Natural killer cell treated with Interleukin-12 subunit alpha and Interleukin-12 subunit beta and Interleukin-15 and Interleukin-18, amount 100 ng/mL, for 72 hours (primary cell): Measurements from ENCODE around the gene INMT. TPM values are rescaled to one million over a fixed set of nuclear protein-coding genes. Genes with fewer than 3 reads are reported as not detected.

ENCODE experiments used
- ATAC-seq, 2 donors: fragments of 150-1000 bp; cut with Tn5 transposase in 1 of 2; sonication (Bioruptor Pico), chemical (Tn5 transposase) in 1 of 2; 2 replicates each; pipeline ENCODE4 v1.10.0; 2021
- DNase-seq: peaks from one replicate; pipeline ENCODE4 v3.0.0; 2022; ENCODE audit warnings: low spot score
- H3K27ac Mint-ChIP-seq, 2 donors: 1 replicate in 1 of 2; 2 replicates in 1 of 2; pipeline ENCODE4 v1.8.0; 2022; ENCODE audit warnings: mixed read lengths in 2 of 2, mild to moderate bottlenecking in 1 of 2, moderate library complexity in 1 of 2
- H3K27me3 Mint-ChIP-seq, 2 donors: 1 replicate in 1 of 2; 2 replicates in 1 of 2; pipeline ENCODE4 v1.8.0; 2022; ENCODE audit warnings: mixed read lengths in 2 of 2
- H3K36me3 Mint-ChIP-seq: one replicate; pipeline ENCODE4 v1.8.0; 2022; ENCODE audit warnings: mixed read lengths
- H3K4me1 Mint-ChIP-seq, 2 donors: 1 replicate in 1 of 2; 2 replicates in 1 of 2; pipeline ENCODE4 v1.8.0; 2022; ENCODE audit warnings: low read depth in 2 of 2, mixed read lengths in 2 of 2, mild to moderate bottlenecking in 1 of 2
- H3K4me3 Mint-ChIP-seq: one replicate; pipeline ENCODE4 v1.8.0; 2022; ENCODE audit warnings: mixed read lengths
- H3K9me3 Mint-ChIP-seq: 2 replicates; pipeline ENCODE4 v1.8.0; 2022; ENCODE audit warnings: mixed read lengths
- total RNA-seq, 2 donors: library from RNA; stranded (reverse); gene quantifications; one replicate each; pipeline ENCODE4 v1.2.3, GENCODE V29; 2022

The INMT gene
- total RNA-seq, 2 donors from 2014 or later = 0.33 TPM; not detected in 1

DNA sequence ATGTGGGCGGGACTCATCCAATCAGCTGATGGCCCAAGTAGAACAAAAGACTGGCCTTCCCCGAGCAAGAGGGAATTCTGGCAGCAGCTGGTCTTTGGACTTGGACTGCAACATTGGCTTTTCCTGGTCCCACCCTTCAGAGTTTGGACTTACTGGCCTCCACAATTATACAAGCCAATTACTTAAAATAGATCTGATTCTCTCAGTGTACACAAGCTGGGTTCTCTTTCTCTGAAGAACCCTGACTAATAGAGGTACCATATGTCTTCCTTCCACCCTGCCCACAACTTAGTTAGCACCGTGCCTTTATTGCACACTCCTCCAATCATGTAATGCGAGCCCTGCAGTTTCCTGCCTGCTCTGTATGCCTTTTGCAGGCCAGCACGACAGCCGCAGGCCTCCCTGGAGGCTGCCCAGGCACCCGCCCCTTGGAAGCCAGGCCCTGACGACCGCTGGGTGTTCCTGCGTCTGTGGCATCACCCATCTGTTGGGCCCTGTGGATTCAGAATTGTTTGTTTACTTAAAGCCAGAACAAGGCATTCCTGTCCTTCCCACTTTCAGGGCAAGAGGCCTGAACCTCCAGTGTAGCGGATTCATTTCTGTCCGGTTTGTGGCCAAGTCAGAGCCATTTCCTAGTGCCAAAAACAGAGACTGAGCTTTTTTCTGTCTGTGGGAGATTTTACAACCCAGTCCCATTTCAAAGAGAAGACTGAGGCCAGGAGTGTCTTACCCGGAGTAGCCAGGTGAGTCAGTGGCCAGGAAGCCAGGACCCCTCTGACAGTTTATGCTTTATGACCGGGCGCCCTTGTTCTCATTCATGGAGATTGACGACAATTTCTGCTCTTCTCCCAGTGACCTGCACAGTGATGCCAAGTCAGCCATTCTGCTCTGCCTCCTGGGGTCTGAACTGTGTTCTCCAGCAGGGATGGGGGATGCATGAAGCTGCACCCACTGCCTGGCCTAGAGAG, 968 bp upstream of the INMT start:
- H3K36me3 Mint-ChIP-seq = no peaks in the 10 kb centered on the region
- DNase-seq (no peak), ATAC-seq (no peak)
- H3K27me3 Mint-ChIP-seq = peaks cover 0 to 10% of the 10 kb centered on the region in 2 donors
- no peak overlapping the region for H3K4me3 Mint-ChIP-seq
- H3K27ac Mint-ChIP-seq = no peak overlapping the region
- H3K4me1 Mint-ChIP-seq = no peaks in the 10 kb centered on the region
- no peaks in the 10 kb centered on the region for H3K9me3 Mint-ChIP-seq

DNA sequence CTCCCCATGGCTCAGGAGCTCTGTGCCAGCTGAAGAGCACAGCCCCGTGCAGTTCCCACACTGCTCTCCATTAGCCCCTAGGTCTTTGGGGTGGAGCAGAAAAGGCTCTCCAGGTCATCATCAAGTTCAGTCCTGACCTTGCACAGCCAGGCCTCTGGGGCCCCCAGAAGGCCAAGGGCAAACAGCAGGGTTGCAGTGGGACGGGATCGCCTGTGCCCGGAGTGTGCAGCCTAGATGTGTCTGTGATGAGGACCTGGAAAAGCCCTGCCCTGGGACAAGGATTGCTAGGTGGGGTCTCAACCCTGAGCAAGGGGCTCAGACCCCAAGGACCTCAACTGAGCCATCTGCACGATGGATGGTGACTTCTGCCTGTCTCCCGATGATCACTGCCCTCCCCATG, 549 bp downstream of the INMT start:
- Mint-ChIP-seq H3K27me3 (peaks cover 3 to 10% of the 10 kb centered on the region in 2 donors), H3K27ac (no peak overlapping the region), H3K36me3 (no peaks in the 10 kb centered on the region), H3K4me1 (no peaks in the 10 kb centered on the region), H3K9me3 (no peaks in the 10 kb centered on the region), H3K4me3 (no peak overlapping the region)
- no peak for DNase-seq
- peak; percentile 7 to 15 for ATAC-seq

DNA sequence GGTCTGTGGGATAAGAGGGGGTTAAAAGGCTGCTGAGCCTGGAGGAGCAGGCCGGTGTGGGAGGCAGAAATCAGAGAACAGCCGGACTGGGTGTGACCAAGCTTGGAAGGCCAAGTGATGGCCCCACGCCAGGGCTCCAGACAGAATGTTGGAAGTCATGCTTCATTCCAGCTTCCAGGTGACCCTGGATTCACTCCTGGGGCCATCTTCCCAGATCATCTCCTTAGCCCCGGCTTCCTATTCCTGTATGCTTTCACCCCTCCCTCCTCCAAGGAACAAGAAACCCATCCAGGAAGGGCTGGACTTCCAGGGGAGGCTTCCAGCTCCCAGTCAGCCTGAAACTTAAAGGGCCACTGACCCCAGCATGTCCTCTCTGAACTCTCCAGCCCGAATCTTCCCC, 1.0 kb downstream of the INMT start:
- no peak overlapping the region for H3K4me3 Mint-ChIP-seq
- no peaks in the 10 kb centered on the region for H3K4me1 Mint-ChIP-seq
- H3K36me3 Mint-ChIP-seq = no peaks in the 10 kb centered on the region
- no peak for DNase-seq
- peaks cover 3 to 10% of the 10 kb centered on the region in 2 donors for H3K27me3 Mint-ChIP-seq
- H3K27ac Mint-ChIP-seq = no peak overlapping the region
- no peak for ATAC-seq
- no peaks in the 10 kb centered on the region for H3K9me3 Mint-ChIP-seq

GRCh38 chr7:30754315-30754877, 2.5 kb downstream of the INMT start:
- no peak for ATAC-seq
- Mint-ChIP-seq H3K4me3 (no peak overlapping the region), H3K9me3 (no peaks in the 10 kb centered on the region), H3K27me3 (peaks cover 3 to 13% of the 10 kb centered on the region in 2 donors), H3K27ac (no peak overlapping the region), H3K4me1 (no peaks in the 10 kb centered on the region), H3K36me3 (no peaks in the 10 kb centered on the region)
- DNase-seq = no peak

DNA sequence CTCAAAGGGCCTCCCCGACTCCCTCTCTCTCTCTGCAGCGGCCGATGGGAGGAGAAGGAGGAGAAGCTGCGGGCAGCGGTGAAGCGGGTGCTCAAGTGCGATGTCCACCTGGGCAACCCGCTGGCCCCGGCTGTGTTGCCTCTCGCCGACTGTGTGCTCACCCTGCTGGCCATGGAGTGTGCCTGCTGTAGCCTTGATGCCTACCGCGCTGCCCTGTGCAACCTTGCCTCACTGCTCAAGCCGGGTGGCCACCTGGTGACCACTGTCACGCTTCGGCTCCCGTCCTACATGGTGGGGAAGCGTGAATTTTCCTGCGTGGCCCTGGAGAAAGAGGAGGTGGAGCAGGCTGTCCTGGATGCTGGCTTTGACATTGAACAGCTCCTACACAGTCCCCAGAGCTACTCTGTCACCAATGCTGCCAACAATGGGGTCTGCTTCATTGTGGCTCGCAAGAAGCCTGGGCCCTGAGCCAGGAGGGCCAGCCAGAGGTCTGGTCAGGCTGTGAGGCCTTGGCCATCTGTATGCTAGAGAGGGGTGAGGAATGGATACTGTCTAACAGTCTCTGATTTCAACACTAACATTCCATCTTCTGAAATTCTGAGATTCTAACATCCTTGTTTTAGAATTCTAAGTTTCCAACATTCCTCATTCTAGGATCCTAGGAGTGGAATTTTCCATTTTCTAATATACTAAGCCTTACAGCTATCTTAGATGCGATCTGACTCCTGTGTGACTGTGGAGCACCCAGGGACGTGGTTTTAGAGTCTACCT, 3.6 kb downstream of the INMT start:
- H3K4me3 Mint-ChIP-seq = no peak overlapping the region
- H3K27me3 Mint-ChIP-seq = peaks cover 3 to 19% of the 10 kb centered on the region in 2 donors
- no peak overlapping the region for H3K27ac Mint-ChIP-seq
- H3K36me3 Mint-ChIP-seq = no peaks in the 10 kb centered on the region
- no peaks in the 10 kb centered on the region for H3K9me3 Mint-ChIP-seq
- DNase-seq (no peak), ATAC-seq (no peak)
- no peaks in the 10 kb centered on the region for H3K4me1 Mint-ChIP-seq

DNA sequence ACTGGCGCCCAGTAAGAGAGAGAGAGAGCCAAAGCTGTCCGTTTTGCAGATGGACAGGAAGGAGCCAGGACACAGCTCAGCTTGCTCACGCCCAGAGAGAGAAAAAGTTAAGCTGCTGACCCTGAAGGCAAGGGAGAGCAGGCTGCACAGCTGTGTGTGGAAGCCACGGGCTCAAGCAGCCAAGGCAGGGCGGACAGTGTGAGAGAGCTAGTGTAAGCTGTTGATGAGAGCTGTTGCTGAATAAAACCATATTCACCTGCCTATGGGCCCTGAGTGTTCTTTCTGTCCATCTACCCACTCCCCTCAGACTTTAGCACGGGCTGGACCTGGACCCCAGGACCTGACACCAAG, 5.4 kb downstream of the INMT start:
- Mint-ChIP-seq H3K4me1 (no peaks in the 10 kb centered on the region), H3K4me3 (no peak overlapping the region), H3K27me3 (peaks cover 3 to 19% of the 10 kb centered on the region in 2 donors), H3K9me3 (no peaks in the 10 kb centered on the region), H3K36me3 (no peaks in the 10 kb centered on the region), H3K27ac (no peak overlapping the region)
- no peak for ATAC-seq
- DNase-seq = no peak

GRCh38 chr7:30760514-30761213, 8.7 kb downstream of the INMT start:
- Mint-ChIP-seq H3K27me3 (peaks cover 5 to 9% of the 10 kb centered on the region in 2 donors), H3K27ac (no peak overlapping the region), H3K36me3 (no peaks in the 10 kb centered on the region), H3K9me3 (no peaks in the 10 kb centered on the region), H3K4me1 (no peaks in the 10 kb centered on the region), H3K4me3 (no peak overlapping the region)
- DNase-seq (no peak), ATAC-seq (no peak)

DNA sequence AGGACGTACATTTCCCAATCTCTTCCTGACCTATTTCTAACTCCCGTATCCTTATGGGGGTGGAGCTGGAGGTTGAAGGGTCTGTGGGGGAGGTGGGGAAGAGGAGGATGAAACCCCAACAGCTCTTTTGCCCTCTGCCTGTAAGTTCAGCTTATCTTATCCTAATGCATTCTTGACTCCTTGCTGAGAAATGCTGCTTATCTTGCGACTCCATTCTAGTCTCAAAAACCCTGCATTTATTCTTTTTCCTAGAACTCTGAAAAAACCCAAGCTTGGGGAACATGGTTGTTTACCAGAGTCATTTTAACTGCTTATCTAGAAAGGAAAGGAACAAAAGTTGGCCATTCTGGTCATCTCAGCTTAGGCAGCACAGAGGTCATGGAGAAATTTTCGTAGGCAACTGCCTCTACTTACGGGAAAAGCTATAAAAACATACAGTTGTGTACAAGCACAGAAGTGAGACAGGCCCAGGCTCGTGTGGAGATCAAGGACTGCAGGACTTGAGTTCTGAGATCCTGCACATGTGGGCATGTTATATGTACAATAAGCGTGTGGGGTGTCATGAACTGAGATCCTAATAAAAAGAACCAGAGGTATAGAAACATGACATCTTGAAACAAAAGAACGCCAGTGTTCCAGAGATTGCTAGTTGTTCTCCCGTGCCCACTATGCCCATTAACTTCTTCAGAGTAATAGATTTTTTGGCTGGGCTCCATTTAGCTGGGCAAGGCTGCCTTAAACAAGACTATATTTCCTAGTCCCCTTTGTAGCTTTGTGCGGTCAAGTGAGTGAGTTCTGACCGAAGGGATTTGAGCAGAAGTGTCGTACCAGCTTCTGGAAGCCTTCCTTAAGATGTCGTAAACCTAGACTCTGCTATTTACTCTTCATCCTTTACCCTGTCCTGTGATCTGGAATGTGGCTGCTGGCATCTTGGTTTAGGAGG, 9.6 kb downstream of the INMT start:
- no peaks in the 10 kb centered on the region for H3K36me3 Mint-ChIP-seq
- H3K4me1 Mint-ChIP-seq = no peaks in the 10 kb centered on the region
- ATAC-seq (no peak), DNase-seq (no peak)
- no peak overlapping the region for H3K4me3 Mint-ChIP-seq
- peaks cover 5 to 9% of the 10 kb centered on the region in 2 donors for H3K27me3 Mint-ChIP-seq
- no peak overlapping the region for H3K27ac Mint-ChIP-seq
- H3K9me3 Mint-ChIP-seq = no peaks in the 10 kb centered on the region

GRCh38 chr7:30764030-30764975, 12.4 kb downstream of the INMT start:
- Mint-ChIP-seq H3K4me1 (no peaks in the 10 kb centered on the region), H3K9me3 (no peaks in the 10 kb centered on the region), H3K36me3 (no peaks in the 10 kb centered on the region), H3K27me3 (peaks cover 4 to 7% of the 10 kb centered on the region in 2 donors), H3K4me3 (no peak overlapping the region), H3K27ac (no peak overlapping the region)
- DNase-seq (no peak), ATAC-seq (no peak)

DNA sequence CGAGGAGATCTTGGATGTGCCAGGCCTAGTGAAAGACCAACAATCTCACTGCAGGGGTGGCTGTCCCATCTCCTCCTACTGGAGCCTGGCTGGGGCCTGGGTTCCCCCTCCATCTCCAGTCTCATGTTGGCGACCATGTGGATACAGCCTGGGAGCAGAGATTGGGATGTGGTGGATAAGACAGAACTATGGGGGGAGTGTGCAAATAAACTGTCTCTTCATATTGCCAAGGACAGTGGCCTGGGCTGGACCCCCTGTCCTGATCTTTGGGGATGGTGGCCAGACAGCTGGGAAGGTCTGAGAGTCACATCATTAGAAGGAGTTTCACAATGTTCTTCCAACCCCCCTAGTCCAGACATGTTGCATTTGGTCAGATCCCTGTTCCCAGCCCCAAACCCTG, 13.5 kb downstream of the INMT start:
- no peaks in the 10 kb centered on the region for H3K36me3 Mint-ChIP-seq

DNA sequence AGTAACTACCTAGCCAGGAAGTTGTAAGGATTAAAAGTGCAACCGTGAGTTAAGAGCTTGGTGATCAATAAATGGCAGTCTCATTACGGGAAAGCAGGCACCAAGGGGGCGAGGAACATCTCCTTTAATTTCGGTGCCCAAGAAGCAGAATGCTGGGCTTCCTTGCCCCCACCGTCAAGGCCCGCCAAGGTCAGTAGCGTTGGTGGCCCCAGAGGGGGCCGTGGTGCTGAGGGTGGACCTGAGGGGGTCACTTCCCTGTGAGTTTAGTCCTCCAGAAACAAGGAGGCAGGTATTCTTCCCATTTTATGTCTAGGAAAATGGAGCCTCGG, 18.9 kb downstream of the INMT start:
- Mint-ChIP-seq H3K4me1 (peaks cover 4 to 5% of the 10 kb centered on the region in 2 donors), H3K27me3 (peaks cover 0 to 2% of the 10 kb centered on the region in 2 donors), H3K4me3 (peak overlapping the region; percentile 72), H3K27ac (peak overlapping the region in 1 of 2 donors; percentile 40), H3K9me3 (no peaks in the 10 kb centered on the region), H3K36me3 (no peaks in the 10 kb centered on the region)
- no peak for DNase-seq
- ATAC-seq = no peak

More for the DNA sequence above, 13.5 kb downstream of the INMT start:
- H3K9me3 Mint-ChIP-seq = no peaks in the 10 kb centered on the region
- DNase-seq = no peak
- no peaks in the 10 kb centered on the region for H3K4me1 Mint-ChIP-seq
- peaks cover 0 to 4% of the 10 kb centered on the region in 2 donors for H3K27me3 Mint-ChIP-seq
- no peak overlapping the region for H3K4me3 Mint-ChIP-seq
- no peak overlapping the region for H3K27ac Mint-ChIP-seq
- ATAC-seq = no peak
